GM12891 (cell line): ENCODE data around the gene ABCB7.

Source experiments
- POLR2A ChIP-seq: IDR thresholded peaks from 2 replicates; pipeline ENCODE4 v1.6.1; 2011; ENCODE audit warnings: low read depth, low read length, control low read depth
- POLR2AphosphoS5 ChIP-seq: IDR thresholded peaks from 2 replicates; pipeline ENCODE4 v1.6.1; 2011; ENCODE audit warnings: low read depth, low read length, control low read depth
- POU2F2 ChIP-seq: IDR thresholded peaks from 2 replicates; pipeline ENCODE4 v1.6.1; 2011; ENCODE audit warnings: low read depth, mild to moderate bottlenecking, control low read depth, low read length, moderate library complexity

GRCh38 chrX:75131973-75132627, 24.0 kb downstream of the ABCB7 start:
- TF ChIP-seq POU2F2 = no peak
- no peak for TF ChIP-seq POLR2A
- no peak for TF ChIP-seq POLR2AphosphoS5
